ENCODE data around the gene CNTRL. TPM values are rescaled to one million over a fixed set of nuclear protein-coding genes. Genes with fewer than 3 reads are reported as not detected.

CNTRL gene
- total and polyA plus RNA-seq, 4 donors = 1.6 to 8.7 (median 4.4) TPM

GRCh38 chr9:121182101-121182836 is 107.5 kb downstream of the CNTRL start:
- Histone ChIP-seq H3K36me3 (ENCODE audit: control insufficient read depth in 4 of 4, insufficient read depth in 3 of 4, low read depth in 1 of 4, low read length in 3 of 4) (peaks cover 0 to 15% (median 7%) of the 10 kb centered on the region in 4 donors), H3K27me3 (ENCODE audit: control insufficient read depth in 4 of 4, insufficient read depth in 4 of 4, low read length in 3 of 4) (no peaks in the 10 kb centered on the region), H3K9ac (ENCODE audit: low read depth in 1 of 2, low read length in 2 of 2) (peak overlapping the region in 1 of 2 donors; percentile 51), H3K9me3 (ENCODE audit: control insufficient read depth in 4 of 4, low read length in 3 of 4) (no peaks in the 10 kb centered on the region), H3K4me1 (ENCODE audit: control insufficient read depth in 4 of 4, insufficient read depth in 4 of 4, low read length in 3 of 4) (peaks cover 14 to 78% (median 73%) of the 10 kb centered on the region in 4 donors), H3K4me3 (ENCODE audit: low read depth in 1 of 3, low read length in 3 of 3) (no peak overlapping the region), H3K27ac (ENCODE audit: low read depth in 1 of 2, low read length in 2 of 2) (peak overlapping the region; percentile 74 to 85)
- no peak for DNase-seq (ENCODE audit: low spot score)
- 37% methylated on average over 3 of the region's 3 CpGs for WGBS
- TF ChIP-seq REST (IDR thresholded peaks at IDR 0.05) = peak; percentile 25
- TF ChIP-seq FOXA1 (IDR thresholded peaks at IDR 0.05) = no peak
- TF ChIP-seq TAF1 (conservative IDR thresholded peaks at IDR 0.05) = no peak
- TF ChIP-seq NR2F2 (IDR thresholded peaks at IDR 0.05) = no peak
- no peak for TF ChIP-seq GABPA (IDR thresholded peaks at IDR 0.05 in 1 of 2, conservative IDR thresholded peaks at IDR 0.05 in 1 of 2)
- TF ChIP-seq HNF4G (IDR thresholded peaks at IDR 0.05) = no peak
- peak; percentile 19 for TF ChIP-seq SP1 (IDR thresholded peaks at IDR 0.05)
- TF ChIP-seq RAD21 (IDR thresholded peaks at IDR 0.05) = peak in 1 of 2 donors; percentile 5
- TF ChIP-seq HNF4A (conservative IDR thresholded peaks at IDR 0.05) = peak; percentile 53 to 62
- TF ChIP-seq RXRA (IDR thresholded peaks at IDR 0.05) = peak; percentile 57 to 78
- TF ChIP-seq ATF3 (IDR thresholded peaks at IDR 0.05) = no peak
- peak in 1 of 2 donors; percentile 31 for TF ChIP-seq JUND (IDR thresholded peaks at IDR 0.05)
- TF ChIP-seq ZBTB33 (IDR thresholded peaks at IDR 0.05) = peak; percentile 50
- peak; percentile 10 for TF ChIP-seq YY1 (IDR thresholded peaks at IDR 0.05)
- no peak for TF ChIP-seq CTCF (IDR thresholded peaks at IDR 0.05; ENCODE audit: low read depth, low read length, missing input control)
- peak; percentile 79 for TF ChIP-seq FOXA2 (IDR thresholded peaks at IDR 0.05)
- TF ChIP-seq MAX (IDR thresholded peaks at IDR 0.05) = peak; percentile 33
- no peak for TF ChIP-seq EGR1 (IDR thresholded peaks at IDR 0.05; ENCODE audit: low read depth in 2 of 2)

Data from liver (tissue), 9 donors.